ENCODE data around the gene EAF1.
"Not testable (repeated sequence)": the region's sequence is repeated elsewhere in the genome, so short reads cannot be mapped to it uniquely, and the experiment has no call there.

EAF1 gene

GRCh38 chr3:15405448-15406050 is 21.8 kb upstream of the EAF1 start:
- peak; percentile 64 for DNase-seq (ENCODE audit: low spot score)

- DNase-seq (ENCODE audit: low spot score) = no peak
These were observed 18.2 kb upstream of the EAF1 start for GRCh38 chr3:15409239-15409638.

DNA sequence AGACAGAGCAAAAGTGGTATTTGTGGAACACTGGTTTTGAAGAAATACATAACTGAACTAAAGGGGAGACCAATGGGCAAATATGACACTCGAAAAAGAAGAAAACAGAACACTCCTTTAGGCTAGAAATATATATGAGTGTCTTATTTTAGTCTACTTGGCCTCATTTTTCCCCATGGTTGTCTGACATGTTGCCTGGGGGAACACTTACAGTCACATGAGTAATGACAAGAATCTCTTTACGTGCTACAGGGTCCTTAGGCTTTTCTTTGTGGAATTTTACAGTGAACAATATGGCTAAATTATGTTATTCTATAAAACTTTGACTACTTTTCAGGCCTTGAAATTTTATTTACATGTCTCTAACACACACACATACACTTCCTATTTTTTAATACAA is 17.6 kb upstream of the EAF1 start:
- no peak for DNase-seq (ENCODE audit: low spot score)

DNA sequence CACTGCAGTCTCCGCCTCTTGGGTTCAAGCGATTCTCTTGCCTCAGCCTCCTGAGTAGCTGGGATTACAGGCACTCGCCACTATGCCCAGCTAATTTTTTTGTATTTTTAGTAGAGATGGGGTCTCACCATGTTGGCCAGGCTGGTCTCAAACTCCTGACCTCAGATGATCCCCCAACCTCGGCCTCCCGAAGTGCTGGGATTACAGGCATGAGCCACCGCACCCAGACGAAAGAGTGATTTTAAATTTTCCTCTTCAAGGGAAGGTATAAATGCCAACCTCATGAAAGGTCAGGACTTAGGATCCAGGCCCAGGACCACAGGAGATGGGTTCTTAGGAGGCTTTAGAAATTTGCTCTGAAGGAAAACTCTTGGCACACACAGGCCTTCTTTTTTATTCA is 16.4 kb upstream of the EAF1 start:
- not testable (repeated sequence) for DNase-seq (ENCODE audit: low spot score)

DNA sequence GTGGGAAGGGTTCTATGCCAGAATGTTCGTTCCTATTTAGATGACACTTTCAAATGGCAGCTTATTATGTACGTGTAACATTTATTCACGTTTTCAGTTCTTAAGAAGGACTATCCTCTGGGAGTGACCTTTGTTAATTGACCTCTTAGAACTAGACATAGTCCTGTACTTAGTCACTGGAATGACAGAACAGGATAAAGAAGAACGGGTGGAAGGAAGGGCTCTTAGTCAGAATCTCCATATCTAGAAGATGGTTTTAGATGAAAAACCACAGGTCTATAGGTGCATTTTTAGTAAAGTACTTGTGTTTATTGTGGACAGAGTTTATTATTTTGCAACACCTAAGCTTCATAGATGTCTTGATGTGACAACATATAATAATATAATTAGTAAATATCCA is 6.5 kb upstream of the EAF1 start:
- DNase-seq (ENCODE audit: low spot score) = no peak

DNA sequence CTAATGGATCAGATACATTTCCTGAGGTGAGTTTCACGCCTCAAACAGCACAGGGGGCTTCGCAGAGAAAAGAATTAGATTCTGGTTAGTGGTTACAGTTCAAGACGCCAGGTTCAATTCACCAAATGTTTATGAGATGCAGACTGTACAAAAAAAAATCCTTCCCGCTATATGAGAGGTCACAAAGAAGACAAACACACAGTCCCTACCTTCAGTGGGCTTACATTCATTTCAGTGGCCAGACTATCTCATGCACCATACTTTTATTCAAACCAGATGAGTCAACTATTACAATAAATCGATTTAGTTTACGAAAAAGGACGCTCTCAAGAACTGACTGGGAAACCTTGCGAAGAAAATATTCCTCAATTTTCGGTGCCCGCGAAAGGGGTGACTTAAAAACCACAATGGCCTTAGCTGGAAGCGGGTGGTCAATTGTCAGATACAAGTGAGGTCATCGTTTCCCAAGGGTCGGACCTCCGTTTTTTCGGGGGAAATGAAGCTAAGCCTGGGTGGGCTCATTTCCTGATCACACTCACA is 749 bp upstream of the EAF1 start:
- DNase-seq (ENCODE audit: low spot score) = no peak

DNA sequence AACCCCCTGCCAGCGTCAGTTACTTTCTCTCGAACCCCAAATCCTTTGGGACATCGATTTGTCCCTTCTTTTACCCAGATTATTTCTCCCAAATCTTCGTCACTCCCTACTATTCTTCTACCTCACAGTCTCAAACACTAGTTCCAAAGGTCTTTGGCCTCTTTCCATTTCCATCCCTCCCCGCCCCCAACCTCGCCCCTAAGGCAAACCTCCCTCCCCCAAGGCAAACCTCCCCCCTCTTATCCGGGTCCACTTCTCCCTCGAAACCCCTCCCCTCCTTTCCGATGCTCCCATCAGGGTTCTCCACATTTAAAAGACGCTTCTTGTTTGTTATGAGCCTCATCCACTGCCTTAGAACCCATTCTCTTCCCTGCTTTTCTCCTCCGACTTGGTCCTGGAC is 583 bp downstream of the EAF1 start:
- DNase-seq (ENCODE audit: low spot score) = peak; percentile 8

GRCh38 chr3:15428539-15428938 is 1.1 kb downstream of the EAF1 start:
- peak; percentile 61 for DNase-seq (ENCODE audit: low spot score)

- no peak for DNase-seq (ENCODE audit: low spot score)
These were observed 1.7 kb downstream of the EAF1 start for GRCh38 chr3:15429080-15429479.

GRCh38 chr3:15430624-15431023 is 3.2 kb downstream of the EAF1 start:
- DNase-seq (ENCODE audit: low spot score) = no peak

GRCh38 chr3:15431256-15431837 is 3.9 kb downstream of the EAF1 start:
- DNase-seq (ENCODE audit: low spot score) = no peak

DNA sequence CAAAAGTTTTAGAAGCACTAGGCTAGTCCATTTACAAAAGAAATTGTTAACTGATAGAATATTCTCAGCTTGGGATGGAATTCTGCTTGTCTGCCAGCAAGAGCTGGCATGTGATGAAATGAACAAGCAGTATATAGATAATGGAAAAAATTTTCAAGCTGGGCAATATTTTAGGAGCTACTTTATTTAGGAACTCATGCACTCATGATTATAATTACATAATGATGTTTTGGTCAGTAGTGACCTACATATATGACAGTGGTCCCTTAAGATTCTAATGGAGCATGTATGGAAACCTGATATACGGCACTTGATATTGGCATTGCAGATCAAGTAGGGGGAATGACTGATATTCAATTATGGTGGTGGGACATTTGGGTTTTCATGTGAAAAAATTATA is 6.1 kb downstream of the EAF1 start:
- no peak for DNase-seq (ENCODE audit: low spot score)

DNA sequence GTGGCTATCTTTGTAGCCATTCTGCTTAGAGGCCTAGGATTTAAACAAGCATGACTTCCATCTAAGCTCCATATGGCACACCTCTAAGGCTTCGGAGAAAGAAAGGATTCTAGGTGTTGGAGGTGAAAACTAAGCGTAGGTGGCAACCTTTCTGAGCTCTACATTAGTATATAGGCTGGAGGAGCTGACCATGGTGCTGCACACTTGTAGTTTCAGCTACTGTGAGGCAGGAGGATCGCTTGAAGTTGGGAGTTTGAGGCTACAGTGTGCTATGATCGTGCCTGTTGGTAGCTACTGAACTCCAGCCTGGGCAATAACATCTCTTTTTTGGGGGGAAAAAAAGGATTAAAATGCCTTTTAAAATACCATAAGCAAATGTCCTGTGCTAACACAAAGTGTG is 7.4 kb downstream of the EAF1 start:
- DNase-seq (ENCODE audit: low spot score) = no peak

GRCh38 chr3:15436246-15436645 is 8.8 kb downstream of the EAF1 start:
- no peak for DNase-seq (ENCODE audit: low spot score)

- DNase-seq (ENCODE audit: low spot score) = peak; percentile 51
These were observed 11.6 kb downstream of the EAF1 start for GRCh38 chr3:15438983-15439382.

DNA sequence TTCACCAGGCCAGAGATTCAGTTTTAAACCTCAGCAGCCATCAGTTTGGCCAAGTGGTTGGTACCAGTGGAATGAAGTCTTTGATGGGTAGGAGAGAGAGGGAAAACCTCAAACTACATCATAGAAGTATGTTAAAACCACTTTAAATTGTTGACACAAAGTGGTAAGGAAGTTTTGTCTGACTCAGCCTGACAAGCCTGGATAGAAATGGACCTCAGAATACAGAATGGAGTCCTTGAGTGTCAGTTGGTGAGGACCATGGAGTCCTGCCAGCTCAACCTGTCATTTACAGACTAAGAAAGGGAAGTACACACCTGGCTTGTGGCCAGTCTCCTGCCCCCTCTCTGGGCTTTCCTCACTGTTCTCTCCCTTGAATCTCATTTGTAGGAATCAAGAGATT is 12.1 kb downstream of the EAF1 start:
- no peak for DNase-seq (ENCODE audit: low spot score)

DNA sequence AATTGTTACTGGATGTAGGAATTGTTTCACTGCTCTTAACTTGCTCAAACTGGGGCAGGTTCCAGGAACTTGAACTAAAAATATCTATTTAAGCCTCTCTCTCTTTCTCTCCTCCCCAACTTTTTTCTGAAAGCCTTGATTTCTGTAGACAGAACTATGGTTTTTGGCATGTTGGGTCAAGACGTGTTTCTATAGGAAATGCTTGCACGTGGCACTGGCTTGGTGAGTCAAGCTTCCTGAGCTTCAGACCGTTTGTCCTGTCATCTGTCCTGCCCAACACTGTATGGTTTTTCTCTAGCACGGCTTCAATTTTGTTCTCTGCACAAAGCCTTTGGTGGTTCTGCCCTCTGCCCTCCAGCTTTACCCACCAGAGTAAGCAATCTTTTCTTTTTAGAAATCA is 13.5 kb downstream of the EAF1 start:
- DNase-seq (ENCODE audit: low spot score) = no peak

DNA sequence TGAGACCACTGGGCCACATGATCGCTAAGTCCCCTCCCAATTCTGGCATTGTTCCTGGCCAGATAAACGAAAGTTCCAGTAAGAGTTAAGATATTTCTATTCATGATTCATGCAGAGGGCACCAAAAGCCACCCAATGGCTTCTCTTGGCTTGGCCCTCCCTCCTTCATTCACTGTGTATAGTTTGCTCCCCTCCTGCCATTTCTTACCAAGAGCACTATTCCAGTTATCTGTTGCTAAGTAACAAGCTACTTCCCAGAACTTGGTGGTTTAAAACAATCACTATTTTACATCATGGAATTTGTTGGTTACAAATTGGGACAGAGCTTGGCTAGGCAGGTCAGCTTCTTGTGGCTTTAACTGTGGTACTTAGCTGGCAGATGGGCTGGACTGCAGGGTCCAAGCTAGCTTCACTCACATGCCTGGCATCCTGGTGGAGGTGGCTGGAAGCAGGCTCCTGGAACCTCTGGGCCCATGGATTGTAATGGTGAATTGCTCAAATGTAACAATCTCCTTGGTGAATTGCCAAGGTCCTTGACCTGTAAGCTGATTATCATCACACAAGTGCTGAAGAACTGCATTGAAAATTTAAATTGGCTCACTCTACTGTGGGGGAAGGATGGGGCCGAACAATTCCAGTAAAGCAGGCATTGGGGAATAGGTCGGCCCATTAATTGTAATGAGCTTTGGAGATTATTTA is 16.6 kb downstream of the EAF1 start:
- DNase-seq (ENCODE audit: low spot score) = no peak

DNA sequence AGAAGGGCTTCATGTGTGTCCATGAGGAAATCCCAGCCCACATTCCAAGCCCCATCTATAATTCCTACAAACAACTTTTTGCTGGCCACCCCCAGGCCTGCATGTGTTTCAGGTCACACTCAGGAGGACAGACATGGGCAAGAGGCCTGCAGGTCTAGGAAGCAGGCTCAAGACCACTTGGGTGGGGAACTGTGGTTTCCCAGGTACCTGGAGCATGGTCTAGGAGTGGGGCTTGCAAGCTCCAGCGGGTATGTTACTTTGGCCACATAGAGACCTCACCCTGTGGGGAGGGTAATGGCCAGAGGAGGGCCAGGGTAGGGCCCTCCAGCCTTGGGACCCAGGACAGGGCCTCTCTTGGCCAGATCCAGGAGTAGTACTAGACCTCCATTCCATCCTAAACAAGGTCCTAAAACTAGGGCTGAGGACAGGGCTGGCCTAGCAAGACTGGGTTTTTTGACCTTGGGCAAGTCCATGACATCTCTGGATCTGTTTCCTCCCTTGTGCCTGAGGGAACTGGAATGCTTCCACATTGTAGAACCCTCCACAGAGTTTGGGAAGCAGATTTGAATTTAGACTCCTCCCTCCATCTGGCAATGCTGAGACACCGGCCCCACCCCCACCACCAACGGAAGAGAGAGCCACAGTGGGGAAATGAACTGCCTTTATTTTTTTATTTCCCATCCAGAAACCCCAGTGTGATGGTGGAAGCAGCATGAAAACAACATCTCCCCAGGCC is 22.3 kb downstream of the EAF1 start:
- no peak for DNase-seq (ENCODE audit: low spot score)

GRCh38 chr3:15450438-15451215 is 23.2 kb downstream of the EAF1 start:
- no peak for DNase-seq (ENCODE audit: low spot score)

GRCh38 chr3:15451216-15452113 is 24.1 kb downstream of the EAF1 start:
- no peak for DNase-seq (ENCODE audit: low spot score)

All from AG08395 (cell line).